ENCODE data around the gene KDM5C. TPM values are rescaled to one million over a fixed set of nuclear protein-coding genes. Genes with fewer than 3 reads are reported as not detected.
"Not testable (repeated sequence)": the region's sequence is repeated elsewhere in the genome, so short reads cannot be mapped to it uniquely, and the experiment has no call there.

KDM5C gene
- total and polyA plus RNA-seq, 8 donors = 26.8 to 70.5 (median 40.3) TPM

GRCh38 chrX:53166103-53166502, 58.9 kb downstream of the KDM5C start:
- Histone ChIP-seq H3K9me3 (no peaks in the 10 kb centered on the region), H3K27ac (no peak overlapping the region), H3K4me1 (no peaks in the 10 kb centered on the region), H3K27me3 (no peaks in the 10 kb centered on the region), H3K4me3 (no peak overlapping the region), H3K36me3 (no peaks in the 10 kb centered on the region)
- no peak for DNase-seq
- ATAC-seq = no peak
- intact Hi-C loops (cut with DNase I) = no loop called here
- TF ChIP-seq CTCF (IDR thresholded peaks at IDR 0.05) = no peak
- WGBS, 2 donors = 92 to 95% methylated on average over 3 of the region's 3 CpGs
- no peak for FAIRE-seq

- intact Hi-C loops (cut with DNase I); DNase-seq; ATAC-seq; H3K27ac ChIP-seq; H3K9me3 ChIP-seq; H3K4me1 ChIP-seq; H3K4me3 ChIP-seq; H3K27me3 ChIP-seq; H3K36me3 ChIP-seq: not testable (repeated sequence)
- FAIRE-seq = peak; percentile 47
- 66 to 78% methylated on average over 6 of the region's 6 CpGs for WGBS, 2 donors
Measured at GRCh38 chrX:53164566-53164965, 60.4 kb downstream of the KDM5C start.

- Histone ChIP-seq H3K27ac (no peak overlapping the region), H3K9me3 (no peaks in the 10 kb centered on the region), H3K4me3 (no peak overlapping the region), H3K36me3 (no peaks in the 10 kb centered on the region), H3K4me1 (no peaks in the 10 kb centered on the region), H3K27me3 (no peaks in the 10 kb centered on the region)
- no peak for TF ChIP-seq CTCF (IDR thresholded peaks at IDR 0.05)
- ATAC-seq = no peak
- 67 to 92% methylated on average over 7 of the region's 7 CpGs for WGBS, 2 donors
- no peak for FAIRE-seq
- intact Hi-C loops (cut with DNase I) = no loop called here
- DNase-seq = no peak
Measured at GRCh38 chrX:53163436-53163835, 61.6 kb downstream of the KDM5C start.

GRCh38 chrX:53160297-53160983, 64.6 kb downstream of the KDM5C start:
- FAIRE-seq = no peak

GRCh38 chrX:53159184-53159583, 65.8 kb downstream of the KDM5C start:
- ATAC-seq (no peak), DNase-seq (no peak), FAIRE-seq (no peak)
- 90 to 92% methylated on average over 11 of the region's 11 CpGs for WGBS, 2 donors
- Histone ChIP-seq H3K27me3 (peaks cover 0 to 6% (median 0%) of the 10 kb centered on the region in 4 donors), H3K4me3 (no peak overlapping the region), H3K9me3 (no peaks in the 10 kb centered on the region), H3K4me1 (no peaks in the 10 kb centered on the region), H3K36me3 (no peaks in the 10 kb centered on the region), H3K27ac (no peak overlapping the region)
- intact Hi-C loops (cut with DNase I) = no loop called here
- TF ChIP-seq CTCF (IDR thresholded peaks at IDR 0.05) = no peak

More at GRCh38 chrX:53160297-53160983, 64.6 kb downstream of the KDM5C start:
- TF ChIP-seq CTCF (IDR thresholded peaks at IDR 0.05) = no peak
- intact Hi-C loops (cut with DNase I) = no loop called here
- Histone ChIP-seq H3K9me3 (no peaks in the 10 kb centered on the region), H3K4me1 (no peaks in the 10 kb centered on the region), H3K4me3 (no peak overlapping the region), H3K36me3 (no peaks in the 10 kb centered on the region), H3K27ac (no peak overlapping the region), H3K27me3 (peaks cover 0 to under 1% (median 0%) of the 10 kb centered on the region in 4 donors)
- DNase-seq (no peak), ATAC-seq (no peak)
- 68 to 84% methylated on average over 6 of the region's 6 CpGs for WGBS, 2 donors

All from pancreas (tissue), 10 donors.